ENCODE data around the gene GRIN2C. TPM values are rescaled to one million over a fixed set of nuclear protein-coding genes. Genes with fewer than 3 reads are reported as not detected.

GRIN2C gene
- total RNA-seq, 4 donors from 2014 or later, result 0.16 to 3.5 (median 0.42) TPM; not detected in 1

DNA sequence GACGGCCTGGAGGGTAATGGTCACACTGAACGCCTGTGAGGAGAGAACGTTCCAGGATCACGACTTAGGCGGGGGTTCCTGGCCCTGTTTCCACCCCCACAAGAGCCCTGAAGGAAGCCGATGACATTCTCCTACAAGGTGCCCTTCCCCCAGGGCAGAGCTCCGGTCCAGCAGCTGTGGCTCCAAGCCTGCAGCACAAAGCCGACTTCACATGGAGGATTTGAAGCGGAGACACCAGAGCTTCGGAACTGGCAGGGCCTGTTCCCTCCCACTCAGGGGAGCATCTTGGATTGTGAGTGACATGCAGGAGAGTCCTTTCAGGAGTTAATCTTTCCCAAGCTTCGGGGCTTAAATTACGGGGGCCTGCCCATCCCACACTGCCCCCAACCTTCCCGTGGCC lies 28.8 kb upstream of the GRIN2C start:
- no peaks in the 10 kb centered on the region for H3K36me3 ChIP-seq
- no peaks in the 10 kb centered on the region for H3K9me3 ChIP-seq
- TF ChIP-seq POLR2AphosphoS5 (IDR thresholded peaks at IDR 0.05), result no peak
- TF ChIP-seq, protein P1, sequence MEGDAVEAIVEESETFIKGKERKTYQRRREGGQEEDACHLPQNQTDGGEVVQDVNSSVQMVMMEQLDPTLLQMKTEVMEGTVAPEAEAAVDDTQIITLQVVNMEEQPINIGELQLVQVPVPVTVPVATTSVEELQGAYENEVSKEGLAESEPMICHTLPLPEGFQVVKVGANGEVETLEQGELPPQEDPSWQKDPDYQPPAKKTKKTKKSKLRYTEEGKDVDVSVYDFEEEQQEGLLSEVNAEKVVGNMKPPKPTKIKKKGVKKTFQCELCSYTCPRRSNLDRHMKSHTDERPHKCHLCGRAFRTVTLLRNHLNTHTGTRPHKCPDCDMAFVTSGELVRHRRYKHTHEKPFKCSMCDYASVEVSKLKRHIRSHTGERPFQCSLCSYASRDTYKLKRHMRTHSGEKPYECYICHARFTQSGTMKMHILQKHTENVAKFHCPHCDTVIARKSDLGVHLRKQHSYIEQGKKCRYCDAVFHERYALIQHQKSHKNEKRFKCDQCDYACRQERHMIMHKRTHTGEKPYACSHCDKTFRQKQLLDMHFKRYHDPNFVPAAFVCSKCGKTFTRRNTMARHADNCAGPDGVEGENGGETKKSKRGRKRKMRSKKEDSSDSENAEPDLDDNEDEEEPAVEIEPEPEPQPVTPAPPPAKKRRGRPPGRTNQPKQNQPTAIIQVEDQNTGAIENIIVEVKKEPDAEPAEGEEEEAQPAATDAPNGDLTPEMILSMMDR (IDR thresholded peaks at IDR 0.05), result no peak
- no peak overlapping the region for H3K27ac ChIP-seq
- H3K27me3 ChIP-seq, result peaks cover 77% of the 10 kb centered on the region
- peaks cover 0 to 7% (median 6%) of the 10 kb centered on the region in 3 donors for H3K4me1 ChIP-seq
- 48% methylated on average over 8 of the region's 13 CpGs; no CpG with 5 or more reads in 1 of the 2 donors for WGBS, 2 donors (ENCODE audit: low coverage in 1 of 2)
- ATAC-seq, result no peak
- H3K4me3 ChIP-seq, result no peak overlapping the region

DNA sequence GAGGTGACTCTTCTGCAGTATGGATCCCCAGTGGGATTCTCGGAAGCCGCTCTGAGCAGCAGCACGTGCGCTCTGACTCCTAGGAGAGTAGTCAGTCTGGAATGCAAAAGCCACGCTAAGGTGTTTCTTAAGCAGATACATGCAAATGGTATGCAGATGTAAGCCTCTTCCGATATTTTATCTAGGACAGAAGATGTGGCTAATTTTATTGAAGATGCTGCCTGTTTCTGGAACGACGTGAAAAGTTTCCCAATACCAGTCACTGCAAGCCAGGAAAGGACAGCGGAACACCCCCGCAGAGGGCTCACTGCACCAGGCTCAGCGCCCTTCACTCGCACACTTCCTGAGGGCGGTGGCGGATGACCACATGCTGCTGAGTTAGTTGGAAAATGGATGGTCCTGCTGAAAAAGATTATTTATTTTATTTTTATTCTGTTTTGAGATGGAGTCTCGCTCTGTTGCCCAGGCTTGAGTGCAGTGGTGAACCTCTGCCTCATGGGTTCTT lies 23.6 kb upstream of the GRIN2C start:
- TF ChIP-seq EP300 (IDR thresholded peaks at IDR 0.05), result no peak
- TF ChIP-seq POLR2A (IDR thresholded peaks at IDR 0.05), result no peak
- TF ChIP-seq, protein P1 (IDR thresholded peaks at IDR 0.05), result no peak
- no peak for TF ChIP-seq POLR2AphosphoS5 (IDR thresholded peaks at IDR 0.05)
- no peak for ATAC-seq
- Histone ChIP-seq H3K36me3 (no peaks in the 10 kb centered on the region), H3K27me3 (peaks cover 69% of the 10 kb centered on the region), H3K9me3 (no peaks in the 10 kb centered on the region), H3K27ac (no peak overlapping the region), H3K4me1 (no peaks in the 10 kb centered on the region), H3K4me3 (no peak overlapping the region)
- WGBS, 2 donors (ENCODE audit: low coverage in 1 of 2), result 56 to 62% methylated on average over 3 to 9 of the region's 15 CpGs

DNA sequence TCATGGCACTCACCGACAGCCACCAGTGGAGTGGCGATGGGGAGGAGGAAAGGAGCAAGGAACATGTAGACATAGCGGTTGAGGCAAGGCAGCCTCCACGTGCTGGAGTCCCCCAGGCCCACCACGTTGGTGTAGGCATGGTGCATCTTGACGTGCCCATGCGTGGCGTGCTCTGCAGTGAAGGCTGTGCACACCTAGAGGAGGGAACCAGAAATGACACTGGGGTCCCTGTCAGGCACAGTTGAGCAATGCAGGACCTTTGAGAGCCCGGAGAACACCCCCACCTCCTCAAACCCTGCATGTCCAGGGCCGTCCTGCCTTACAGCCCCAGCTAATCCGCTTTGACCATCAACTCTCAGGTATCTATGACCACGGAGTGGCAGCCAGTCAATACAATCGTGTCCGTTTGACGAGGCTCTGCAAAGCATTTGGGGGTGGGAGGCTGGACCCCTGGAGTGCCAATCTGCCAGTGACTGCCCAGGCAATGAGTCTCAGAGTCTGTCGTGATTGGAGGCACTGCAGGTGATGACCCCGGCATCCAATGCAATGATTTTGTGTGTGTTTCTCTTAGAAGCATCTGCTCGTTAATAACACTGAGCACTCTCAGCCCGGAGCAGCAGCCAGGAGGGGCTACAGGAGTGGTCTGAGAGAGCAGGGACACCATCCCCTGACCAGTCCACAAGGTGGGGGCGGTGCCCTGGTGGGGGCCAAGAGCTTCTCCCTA lies 23.0 kb upstream of the GRIN2C start:
- Histone ChIP-seq H3K36me3 (no peaks in the 10 kb centered on the region), H3K4me3 (no peak overlapping the region), H3K9me3 (no peaks in the 10 kb centered on the region), H3K27me3 (peaks cover 69% of the 10 kb centered on the region), H3K27ac (no peak overlapping the region), H3K4me1 (no peaks in the 10 kb centered on the region)
- ATAC-seq, result no peak
- no peak for TF ChIP-seq POLR2AphosphoS5 (IDR thresholded peaks at IDR 0.05)
- TF ChIP-seq, protein P1 (IDR thresholded peaks at IDR 0.05), result no peak
- TF ChIP-seq POLR2A (IDR thresholded peaks at IDR 0.05), result no peak
- no peak for TF ChIP-seq EP300 (IDR thresholded peaks at IDR 0.05)
- WGBS, 2 donors (ENCODE audit: low coverage in 1 of 2), result 80% methylated on average over 9 of the region's 20 CpGs; no CpG with 5 or more reads in 1 of the 2 donors

DNA sequence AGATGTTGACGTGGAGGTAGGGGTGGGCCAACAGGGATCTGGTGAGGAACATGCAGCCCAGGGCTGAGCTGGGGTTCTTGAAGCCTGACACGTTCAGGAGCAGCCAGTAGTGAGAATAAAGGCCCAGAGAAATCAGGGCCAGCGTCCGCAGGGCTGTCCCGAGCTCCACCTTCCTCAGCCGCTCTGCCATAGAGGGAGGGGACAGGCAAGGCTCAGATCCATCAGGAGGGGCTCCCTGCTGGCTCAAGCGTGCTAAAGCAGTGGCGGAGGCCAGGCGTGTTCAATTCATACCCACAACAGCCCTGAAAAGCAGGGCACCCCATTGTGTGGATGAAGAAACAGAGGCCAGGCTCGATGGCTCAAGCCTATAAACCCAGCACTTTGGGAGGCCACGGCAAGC lies 21.4 kb upstream of the GRIN2C start:
- Histone ChIP-seq H3K4me1 (no peaks in the 10 kb centered on the region), H3K27ac (no peak overlapping the region), H3K9me3 (no peaks in the 10 kb centered on the region), H3K36me3 (no peaks in the 10 kb centered on the region), H3K4me3 (no peak overlapping the region), H3K27me3 (peaks cover 61% of the 10 kb centered on the region)
- 73% methylated on average over 2 of the region's 11 CpGs; no CpG with 5 or more reads in 1 of the 2 donors for WGBS, 2 donors (ENCODE audit: low coverage in 1 of 2)
- TF ChIP-seq POLR2AphosphoS5 (IDR thresholded peaks at IDR 0.05) (no peak), EP300 (IDR thresholded peaks at IDR 0.05) (no peak), POLR2A (IDR thresholded peaks at IDR 0.05) (no peak)
- TF ChIP-seq, protein P1 (IDR thresholded peaks at IDR 0.05), result no peak
- no peak for ATAC-seq

DNA sequence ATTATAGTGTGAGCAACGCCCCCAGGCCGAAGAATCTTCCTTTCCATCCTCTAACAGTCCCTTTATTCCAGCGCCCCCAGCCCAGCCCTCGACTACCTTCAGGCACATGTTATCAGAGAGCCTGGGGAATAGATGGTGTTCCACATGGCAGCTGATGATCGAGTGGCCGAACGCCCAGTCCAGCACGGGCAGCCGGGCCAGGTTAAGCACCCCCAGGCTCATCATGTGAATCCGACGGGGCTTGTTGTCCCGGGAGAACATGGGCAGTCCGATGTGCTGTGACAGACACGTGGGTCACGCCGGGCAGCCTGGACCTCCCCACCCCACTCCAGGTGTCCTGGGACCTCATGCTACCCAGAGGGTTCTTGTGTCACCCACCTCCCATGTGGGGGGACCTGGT lies 19.6 kb upstream of the GRIN2C start:
- no peak for ATAC-seq
- H3K4me1 ChIP-seq, result no peaks in the 10 kb centered on the region
- no peak overlapping the region for H3K4me3 ChIP-seq
- H3K27me3 ChIP-seq, result peaks cover 48% of the 10 kb centered on the region
- H3K9me3 ChIP-seq, result no peaks in the 10 kb centered on the region
- 88% methylated on average over 3 of the region's 16 CpGs; no CpG with 5 or more reads in 1 of the 2 donors for WGBS, 2 donors (ENCODE audit: low coverage in 1 of 2)
- no peak for TF ChIP-seq POLR2AphosphoS5 (IDR thresholded peaks at IDR 0.05)
- TF ChIP-seq, protein P1 (IDR thresholded peaks at IDR 0.05), result no peak
- no peak for TF ChIP-seq POLR2A (IDR thresholded peaks at IDR 0.05)
- no peak for TF ChIP-seq EP300 (IDR thresholded peaks at IDR 0.05)
- no peaks in the 10 kb centered on the region for H3K36me3 ChIP-seq
- no peak overlapping the region for H3K27ac ChIP-seq

Measured in gastroesophageal sphincter (tissue), 4 donors.